Transverse colon (tissue), 3 donors: ENCODE data around the gene INAVA.

Experiments used
- EP300 ChIP-seq: sonication (generic); formaldehyde crosslinking; IDR thresholded peaks from one replicate; pipeline ENCODE4 v1.6.1; 2017; ENCODE audit warnings: antibody characterized with exemption, low read depth
- POLR2A ChIP-seq: fragments of 450-650 bp; IDR thresholded peaks from one replicate; pipeline ENCODE4 v1.6.1; 2016; ENCODE audit warnings: antibody characterized with exemption, mild to moderate bottlenecking, moderate library complexity
- TF ChIP-seq, protein P1 (sequence below), 5 experiments: fragments of 200-600 bp in 3 of 5; fragments of 450-650 bp in 2 of 5; sonication (generic) in 3 of 5; IDR thresholded peaks; 1 replicate in 2 of 5; 2 replicates in 3 of 5; pipeline ENCODE4 v1.5.1; 2016 to 2017; ENCODE audit warnings: antibody characterized with exemption in 5 of 5, inconsistent platforms in 3 of 5, mild to moderate bottlenecking in 2 of 5, moderate library complexity in 1 of 5

DNA sequence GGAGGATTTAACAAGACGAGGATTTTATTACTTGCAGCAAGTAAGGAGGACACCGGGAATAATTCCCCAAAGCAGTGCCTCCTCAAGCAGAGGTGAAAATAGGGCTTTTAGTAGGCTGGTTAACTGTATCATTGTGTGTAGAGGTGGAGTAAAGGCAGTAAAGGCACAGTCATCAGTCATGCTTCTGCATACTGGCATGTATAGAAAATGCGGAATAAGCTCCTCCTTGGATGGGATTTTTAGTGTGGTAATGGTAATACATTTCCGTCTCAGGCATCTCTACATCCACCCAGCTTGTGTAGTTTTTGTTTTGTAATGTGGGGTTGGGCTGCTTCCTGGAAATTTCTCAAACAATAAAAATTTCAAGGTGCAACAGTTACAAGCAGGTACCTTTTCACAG, 49.3 kb upstream of the INAVA start:
- TF ChIP-seq POLR2A (no peak), EP300 (no peak)
- TF ChIP-seq, protein P1, sequence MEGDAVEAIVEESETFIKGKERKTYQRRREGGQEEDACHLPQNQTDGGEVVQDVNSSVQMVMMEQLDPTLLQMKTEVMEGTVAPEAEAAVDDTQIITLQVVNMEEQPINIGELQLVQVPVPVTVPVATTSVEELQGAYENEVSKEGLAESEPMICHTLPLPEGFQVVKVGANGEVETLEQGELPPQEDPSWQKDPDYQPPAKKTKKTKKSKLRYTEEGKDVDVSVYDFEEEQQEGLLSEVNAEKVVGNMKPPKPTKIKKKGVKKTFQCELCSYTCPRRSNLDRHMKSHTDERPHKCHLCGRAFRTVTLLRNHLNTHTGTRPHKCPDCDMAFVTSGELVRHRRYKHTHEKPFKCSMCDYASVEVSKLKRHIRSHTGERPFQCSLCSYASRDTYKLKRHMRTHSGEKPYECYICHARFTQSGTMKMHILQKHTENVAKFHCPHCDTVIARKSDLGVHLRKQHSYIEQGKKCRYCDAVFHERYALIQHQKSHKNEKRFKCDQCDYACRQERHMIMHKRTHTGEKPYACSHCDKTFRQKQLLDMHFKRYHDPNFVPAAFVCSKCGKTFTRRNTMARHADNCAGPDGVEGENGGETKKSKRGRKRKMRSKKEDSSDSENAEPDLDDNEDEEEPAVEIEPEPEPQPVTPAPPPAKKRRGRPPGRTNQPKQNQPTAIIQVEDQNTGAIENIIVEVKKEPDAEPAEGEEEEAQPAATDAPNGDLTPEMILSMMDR (IDR thresholded peaks at IDR 0.05) = no peak
